ENCODE results near the gene ANKMY1. TPM values are rescaled to one million over a fixed set of nuclear protein-coding genes. Genes with fewer than 3 reads are reported as not detected.

Gene ANKMY1
- total and polyA plus RNA-seq, 2 of the 13 experiments (the other 11 are each of a cell fraction or from before 2014, with no cell fraction given): 11.7 to 18.8 TPM

DNA sequence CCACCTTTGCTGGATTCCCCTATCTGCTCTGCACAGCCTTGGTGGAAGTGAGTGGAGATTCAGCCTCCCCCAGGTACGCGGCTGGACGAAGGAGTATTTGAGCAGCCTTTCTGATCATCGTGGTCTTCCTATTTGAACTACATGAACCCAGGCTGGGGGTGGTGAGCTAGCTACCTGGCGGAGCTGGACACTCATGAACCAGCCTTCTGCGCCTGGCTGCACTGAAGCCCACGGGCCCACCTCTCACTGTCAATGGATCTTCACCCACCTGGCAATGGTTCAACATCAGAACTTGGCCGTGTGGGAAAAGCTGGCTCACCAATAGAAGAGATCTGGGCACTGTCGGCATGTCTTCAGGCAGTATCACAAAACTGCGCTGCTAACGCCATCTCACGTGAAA, 35.4 kb downstream of the ANKMY1 start:
- H3K4me2 ChIP-seq (ENCODE audit: low read depth, low read length): no peak overlapping the region
- ATAC-seq (no peak), FAIRE-seq (no peak), DNase-seq (ENCODE audit: low spot score) (no peak)
- BruUV-seq (replicated peaks): no TSS peak
- in situ Hi-C loops (cut with HindIII; ENCODE audit: extremely low pct_ligation_motif_present, low pct_unique_long_range_greater_than_20kb): loop anchor here (10.0 kb wide), 1 partner anchor 182 kb away; no protein-coding TSS in a partner anchor
- intact Hi-C loops (cut with micrococcal nuclease; ENCODE audit: unreplicated experiment): no loop called here
- no peak for TF ChIP-seq ZFP36 (IDR thresholded peaks at IDR 0.05; ENCODE audit: borderline replicate concordance, low read depth, low read length, partially characterized antibody)
- TF ChIP-seq JDP2 (CRISPR knock-in tag; IDR thresholded peaks at IDR 0.05; ENCODE audit: borderline replicate concordance): no peak
- TF ChIP-seq YEATS4 (CRISPR knock-in tag; IDR thresholded peaks at IDR 0.05; ENCODE audit: borderline replicate concordance): no peak
- no peak for TF ChIP-seq SP1 (IDR thresholded peaks at IDR 0.05)
- no peak for TF ChIP-seq SP1 (CRISPR knock-in tag; IDR thresholded peaks at IDR 0.05)
- TF ChIP-seq ZNF224 (CRISPR knock-in tag; IDR thresholded peaks at IDR 0.05): no peak
- no peak for TF ChIP-seq RFXANK (CRISPR knock-in tag; IDR thresholded peaks at IDR 0.05)
- TF ChIP-seq, protein P1, sequence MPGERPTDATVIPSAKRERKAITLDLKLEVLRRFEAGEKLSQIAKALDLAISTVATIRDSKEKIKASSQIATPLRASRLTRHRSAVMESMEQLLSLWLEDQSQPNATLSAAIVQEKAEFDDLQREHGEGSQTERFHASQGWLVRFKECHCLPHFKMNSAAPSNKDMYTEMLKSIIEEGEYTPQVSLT (CRISPR knock-in tag; IDR thresholded peaks at IDR 0.05; ENCODE audit: borderline replicate concordance, low read depth): no peak
- no peak for TF ChIP-seq TMF1 (CRISPR knock-in tag; IDR thresholded peaks at IDR 0.05; ENCODE audit: low read depth)
- TF ChIP-seq ZNF839 (CRISPR knock-in tag; IDR thresholded peaks at IDR 0.05; ENCODE audit: borderline replicate concordance): no peak
- TF ChIP-seq, protein P2, sequence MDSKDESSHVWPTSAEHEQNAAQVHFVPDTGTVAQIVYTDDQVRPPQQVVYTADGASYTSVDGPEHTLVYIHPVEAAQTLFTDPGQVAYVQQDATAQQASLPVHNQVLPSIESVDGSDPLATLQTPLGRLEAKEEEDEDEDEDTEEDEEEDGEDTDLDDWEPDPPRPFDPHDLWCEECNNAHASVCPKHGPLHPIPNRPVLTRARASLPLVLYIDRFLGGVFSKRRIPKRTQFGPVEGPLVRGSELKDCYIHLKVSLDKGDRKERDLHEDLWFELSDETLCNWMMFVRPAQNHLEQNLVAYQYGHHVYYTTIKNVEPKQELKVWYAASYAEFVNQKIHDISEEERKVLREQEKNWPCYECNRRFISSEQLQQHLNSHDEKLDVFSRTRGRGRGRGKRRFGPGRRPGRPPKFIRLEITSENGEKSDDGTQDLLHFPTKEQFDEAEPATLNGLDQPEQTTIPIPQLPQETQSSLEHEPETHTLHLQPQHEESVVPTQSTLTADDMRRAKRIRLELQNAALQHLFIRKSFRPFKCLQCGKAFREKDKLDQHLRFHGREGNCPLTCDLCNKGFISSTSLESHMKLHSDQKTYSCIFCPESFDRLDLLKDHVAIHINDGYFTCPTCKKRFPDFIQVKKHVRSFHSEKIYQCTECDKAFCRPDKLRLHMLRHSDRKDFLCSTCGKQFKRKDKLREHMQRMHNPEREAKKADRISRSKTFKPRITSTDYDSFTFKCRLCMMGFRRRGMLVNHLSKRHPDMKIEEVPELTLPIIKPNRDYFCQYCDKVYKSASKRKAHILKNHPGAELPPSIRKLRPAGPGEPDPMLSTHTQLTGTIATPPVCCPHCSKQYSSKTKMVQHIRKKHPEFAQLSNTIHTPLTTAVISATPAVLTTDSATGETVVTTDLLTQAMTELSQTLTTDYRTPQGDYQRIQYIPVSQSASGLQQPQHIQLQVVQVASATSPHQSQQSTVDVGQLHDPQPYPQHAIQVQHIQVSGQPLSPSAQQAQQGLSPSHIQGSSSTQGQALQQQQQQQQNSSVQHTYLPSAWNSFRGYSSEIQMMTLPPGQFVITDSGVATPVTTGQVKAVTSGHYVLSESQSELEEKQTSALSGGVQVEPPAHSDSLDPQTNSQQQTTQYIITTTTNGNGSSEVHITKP (CRISPR knock-in tag; IDR thresholded peaks at IDR 0.05; ENCODE audit: low read depth): no peak
- TF ChIP-seq, protein P3, sequence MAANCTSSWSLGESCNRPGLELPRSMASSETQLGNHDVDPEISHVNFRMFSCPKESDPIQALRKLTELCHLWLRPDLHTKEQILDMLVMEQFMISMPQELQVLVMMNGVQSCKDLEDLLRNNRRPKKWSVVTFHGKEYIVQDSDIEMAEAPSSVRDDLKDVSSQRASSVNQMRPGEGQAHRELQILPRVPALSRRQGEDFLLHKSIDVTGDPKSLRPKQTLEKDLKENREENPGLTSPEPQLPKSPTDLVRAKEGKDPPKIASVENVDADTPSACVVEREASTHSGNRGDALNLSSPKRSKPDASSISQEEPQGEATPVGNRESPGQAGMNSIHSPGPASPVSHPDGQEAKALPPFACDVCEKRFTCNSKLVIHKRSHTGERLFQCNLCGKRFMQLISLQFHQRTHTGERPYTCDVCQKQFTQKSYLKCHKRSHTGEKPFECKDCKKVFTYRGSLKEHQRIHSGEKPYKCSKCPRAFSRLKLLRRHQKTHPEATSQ (CRISPR knock-in tag; IDR thresholded peaks at IDR 0.05; ENCODE audit: borderline replicate concordance): no peak
- no peak for TF ChIP-seq ZNF672 (CRISPR knock-in tag; IDR thresholded peaks at IDR 0.05)
- no peaks in the 10 kb centered on the region for H4K20me1 ChIP-seq (ENCODE audit: insufficient read depth, low read length)
- H3K79me2 ChIP-seq (ENCODE audit: insufficient read depth, low read length): no peaks in the 10 kb centered on the region
- 97% methylated on average over 12 of the region's 12 CpGs for WGBS (ENCODE audit: low lambda C conversion rate)
- no peaks in the 10 kb centered on the region for H3K4me1 ChIP-seq (ENCODE audit: insufficient read depth, low read length)
- H3K9ac ChIP-seq (ENCODE audit: insufficient read depth, low read depth, low read length): no peak overlapping the region
- H2AFZ ChIP-seq (ENCODE audit: low read length): no peak overlapping the region
- H3K27ac ChIP-seq (ENCODE audit: extremely low read length, insufficient read depth, low read length): no peak overlapping the region
- peaks cover 21 to 43% of the 10 kb centered on the region in 2 experiments for H3K36me3 ChIP-seq (replicated peaks in 1 of 2; ENCODE audit: control insufficient read depth in 1 of 2, insufficient read depth in 2 of 2, low read length in 2 of 2)
- peaks cover 18% of the 10 kb centered on the region for H3K9me3 ChIP-seq (ENCODE audit: low read length)
- CTCF ChIA-PET (ENCODE audit: low intra/inter-chr PET ratio, low total read pairs): no interaction called here
- no peak overlapping the region for H3K4me3 ChIP-seq (replicated peaks in 1 of 3; ENCODE audit: insufficient read depth in 1 of 3, low read depth in 2 of 3, low read length in 3 of 3)
- H3K27me3 ChIP-seq (ENCODE audit: control insufficient read depth in 1 of 2, insufficient read depth in 2 of 2, low read length in 2 of 2): no peaks in the 10 kb centered on the region
- POLR2A ChIA-PET: no interaction called here

All from HepG2 (cell line).